Measurements from ENCODE around the gene CAPZA1. TPM values are rescaled to one million over a fixed set of nuclear protein-coding genes. Genes with fewer than 3 reads are reported as not detected.

CAPZA1 gene
- total RNA-seq, 1 experiment from 2014 or later: 97.5 TPM

- H3K9me3 Mint-ChIP-seq: no peaks in the 10 kb centered on the region
- H3K27ac Mint-ChIP-seq: no peak overlapping the region
- POLR2A ChIA-PET: interaction anchor here (0.6 to 0.7 kb wide), 3 partner anchors 33 to 1759 kb away, joined by 3 read pairs; partner anchors contain the start of gene MOV10
- H3K4me3 Mint-ChIP-seq: peak overlapping the region; percentile 69
- H3K4me1 Mint-ChIP-seq: peaks cover 63% of the 10 kb centered on the region
- TF ChIP-seq NFYB (CRISPR knock-in tag; conservative IDR thresholded peaks at IDR 0.05; ENCODE audit: low read depth) (no peak), RORB (CRISPR knock-in tag; IDR thresholded peaks at IDR 0.05) (no peak), NR3C1 (CRISPR knock-in tag; conservative IDR thresholded peaks at IDR 0.05; ENCODE audit: low read depth) (no peak), CREB1 (CRISPR knock-in tag; IDR thresholded peaks at IDR 0.05) (no peak), ZBTB21 (CRISPR knock-in tag; IDR thresholded peaks at IDR 0.05; ENCODE audit: borderline replicate concordance) (no peak), ZNF423 (CRISPR knock-in tag; IDR thresholded peaks at IDR 0.05) (no peak), FOXP1 (CRISPR knock-in tag; IDR thresholded peaks at IDR 0.05; ENCODE audit: borderline replicate concordance) (no peak), ESRRA (CRISPR knock-in tag; IDR thresholded peaks at IDR 0.05; ENCODE audit: borderline replicate concordance) (no peak), JUN (CRISPR knock-in tag; IDR thresholded peaks at IDR 0.05) (no peak), ZNF317 (CRISPR knock-in tag; IDR thresholded peaks at IDR 0.05; ENCODE audit: borderline replicate concordance, low read depth) (no peak), OVOL2 (CRISPR knock-in tag; IDR thresholded peaks at IDR 0.05; ENCODE audit: borderline replicate concordance) (no peak)
- TF ChIP-seq, protein P1, sequence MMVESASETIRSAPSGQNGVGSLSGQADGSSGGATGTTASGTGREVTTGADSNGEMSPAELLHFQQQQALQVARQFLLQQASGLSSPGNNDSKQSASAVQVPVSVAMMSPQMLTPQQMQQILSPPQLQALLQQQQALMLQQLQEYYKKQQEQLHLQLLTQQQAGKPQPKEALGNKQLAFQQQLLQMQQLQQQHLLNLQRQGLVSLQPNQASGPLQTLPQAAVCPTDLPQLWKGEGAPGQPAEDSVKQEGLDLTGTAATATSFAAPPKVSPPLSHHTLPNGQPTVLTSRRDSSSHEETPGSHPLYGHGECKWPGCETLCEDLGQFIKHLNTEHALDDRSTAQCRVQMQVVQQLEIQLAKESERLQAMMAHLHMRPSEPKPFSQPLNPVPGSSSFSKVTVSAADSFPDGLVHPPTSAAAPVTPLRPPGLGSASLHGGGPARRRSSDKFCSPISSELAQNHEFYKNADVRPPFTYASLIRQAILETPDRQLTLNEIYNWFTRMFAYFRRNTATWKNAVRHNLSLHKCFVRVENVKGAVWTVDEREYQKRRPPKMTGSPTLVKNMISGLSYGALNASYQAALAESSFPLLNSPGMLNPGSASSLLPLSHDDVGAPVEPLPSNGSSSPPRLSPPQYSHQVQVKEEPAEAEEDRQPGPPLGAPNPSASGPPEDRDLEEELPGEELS (CRISPR knock-in tag; IDR thresholded peaks at IDR 0.05): no peak
- ATAC-seq (no peak), DNase-seq (ENCODE audit: low spot score) (no peak)
- peaks cover 4% of the 10 kb centered on the region for H3K36me3 Mint-ChIP-seq
- peaks cover 13% of the 10 kb centered on the region for H3K27me3 Mint-ChIP-seq (ENCODE audit: low read depth)
- CTCF ChIA-PET: interaction anchor here (0.9 to 2.8 kb wide), 9 partner anchors 8 to 317 kb away, joined by 3 to 15 read pairs (median 4); partner anchors contain the start of genes CAPZA1, CTTNBP2NL, MOV10 and ST7L
Measured at GRCh38 chr1:112708002-112708448, 88.4 kb downstream of the CAPZA1 start.

DNA sequence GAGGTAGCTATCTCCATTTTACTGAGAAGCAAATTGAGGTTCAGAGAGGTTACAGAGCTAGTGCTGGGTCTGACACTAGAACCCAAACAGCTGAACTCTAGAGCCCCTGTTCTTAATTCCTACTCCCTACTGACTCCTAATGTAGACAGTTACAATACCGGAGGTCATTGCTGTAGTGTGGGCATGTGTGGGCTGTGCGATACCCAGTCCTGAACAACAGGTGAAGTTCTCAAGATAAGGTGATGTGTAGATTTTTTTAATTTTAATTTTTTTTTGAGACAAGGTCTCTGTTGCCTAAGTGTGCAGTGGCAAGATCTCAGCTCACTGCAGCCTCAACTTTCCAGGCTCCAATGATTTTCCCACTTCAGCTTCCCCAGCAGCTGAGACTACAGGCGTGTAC lies 88.9 kb downstream of the CAPZA1 start:
- ChIA-PET CTCF (interaction anchor here (0.9 to 2.8 kb wide), 7 partner anchors 8 to 318 kb away, joined by 3 to 15 read pairs (median 4); partner anchors contain the start of gene MOV10), POLR2A (interaction anchor here (0.6 kb wide), 1 partner anchor 1759 kb away, joined by 3 read pairs; no protein-coding TSS in a partner anchor)
- Mint-ChIP-seq H3K9me3 (no peaks in the 10 kb centered on the region), H3K36me3 (peaks cover 4% of the 10 kb centered on the region), H3K4me3 (no peak overlapping the region; the same call in 1 of the 2 replicates), H3K4me1 (peaks cover 64% of the 10 kb centered on the region), H3K27me3 (ENCODE audit: low read depth) (peaks cover 14% of the 10 kb centered on the region), H3K27ac (no peak overlapping the region)
- DNase-seq (ENCODE audit: low spot score) (no peak), ATAC-seq (no peak)
- TF ChIP-seq, protein P2, sequence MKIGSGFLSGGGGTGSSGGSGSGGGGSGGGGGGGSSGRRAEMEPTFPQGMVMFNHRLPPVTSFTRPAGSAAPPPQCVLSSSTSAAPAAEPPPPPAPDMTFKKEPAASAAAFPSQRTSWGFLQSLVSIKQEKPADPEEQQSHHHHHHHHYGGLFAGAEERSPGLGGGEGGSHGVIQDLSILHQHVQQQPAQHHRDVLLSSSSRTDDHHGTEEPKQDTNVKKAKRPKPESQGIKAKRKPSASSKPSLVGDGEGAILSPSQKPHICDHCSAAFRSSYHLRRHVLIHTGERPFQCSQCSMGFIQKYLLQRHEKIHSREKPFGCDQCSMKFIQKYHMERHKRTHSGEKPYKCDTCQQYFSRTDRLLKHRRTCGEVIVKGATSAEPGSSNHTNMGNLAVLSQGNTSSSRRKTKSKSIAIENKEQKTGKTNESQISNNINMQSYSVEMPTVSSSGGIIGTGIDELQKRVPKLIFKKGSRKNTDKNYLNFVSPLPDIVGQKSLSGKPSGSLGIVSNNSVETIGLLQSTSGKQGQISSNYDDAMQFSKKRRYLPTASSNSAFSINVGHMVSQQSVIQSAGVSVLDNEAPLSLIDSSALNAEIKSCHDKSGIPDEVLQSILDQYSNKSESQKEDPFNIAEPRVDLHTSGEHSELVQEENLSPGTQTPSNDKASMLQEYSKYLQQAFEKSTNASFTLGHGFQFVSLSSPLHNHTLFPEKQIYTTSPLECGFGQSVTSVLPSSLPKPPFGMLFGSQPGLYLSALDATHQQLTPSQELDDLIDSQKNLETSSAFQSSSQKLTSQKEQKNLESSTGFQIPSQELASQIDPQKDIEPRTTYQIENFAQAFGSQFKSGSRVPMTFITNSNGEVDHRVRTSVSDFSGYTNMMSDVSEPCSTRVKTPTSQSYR (CRISPR knock-in tag; IDR thresholded peaks at IDR 0.05): no peak
- TF ChIP-seq ESRRA (CRISPR knock-in tag; IDR thresholded peaks at IDR 0.05; ENCODE audit: borderline replicate concordance) (no peak), JUN (CRISPR knock-in tag; IDR thresholded peaks at IDR 0.05) (no peak), CREB1 (CRISPR knock-in tag; IDR thresholded peaks at IDR 0.05) (no peak), ZNF425 (CRISPR knock-in tag; conservative IDR thresholded peaks at IDR 0.05) (no peak), ZNF396 (CRISPR knock-in tag; IDR thresholded peaks at IDR 0.05; ENCODE audit: borderline replicate concordance) (no peak), SMAD3 (CRISPR knock-in tag; IDR thresholded peaks at IDR 0.05; ENCODE audit: borderline replicate concordance) (no peak), ZNF671 (CRISPR knock-in tag; IDR thresholded peaks at IDR 0.05) (no peak)
- TF ChIP-seq, protein P3, sequence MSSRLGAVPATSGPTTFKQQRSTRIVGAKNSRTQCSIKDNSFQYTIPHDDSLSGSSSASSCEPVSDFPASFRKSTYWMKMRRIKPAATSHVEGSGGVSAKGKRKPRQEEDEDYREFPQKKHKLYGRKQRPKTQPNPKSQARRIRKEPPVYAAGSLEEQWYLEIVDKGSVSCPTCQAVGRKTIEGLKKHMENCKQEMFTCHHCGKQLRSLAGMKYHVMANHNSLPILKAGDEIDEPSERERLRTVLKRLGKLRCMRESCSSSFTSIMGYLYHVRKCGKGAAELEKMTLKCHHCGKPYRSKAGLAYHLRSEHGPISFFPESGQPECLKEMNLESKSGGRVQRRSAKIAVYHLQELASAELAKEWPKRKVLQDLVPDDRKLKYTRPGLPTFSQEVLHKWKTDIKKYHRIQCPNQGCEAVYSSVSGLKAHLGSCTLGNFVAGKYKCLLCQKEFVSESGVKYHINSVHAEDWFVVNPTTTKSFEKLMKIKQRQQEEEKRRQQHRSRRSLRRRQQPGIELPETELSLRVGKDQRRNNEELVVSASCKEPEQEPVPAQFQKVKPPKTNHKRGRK (CRISPR knock-in tag; IDR thresholded peaks at IDR 0.05; ENCODE audit: borderline replicate concordance): no peak
- TF ChIP-seq, protein P4, sequence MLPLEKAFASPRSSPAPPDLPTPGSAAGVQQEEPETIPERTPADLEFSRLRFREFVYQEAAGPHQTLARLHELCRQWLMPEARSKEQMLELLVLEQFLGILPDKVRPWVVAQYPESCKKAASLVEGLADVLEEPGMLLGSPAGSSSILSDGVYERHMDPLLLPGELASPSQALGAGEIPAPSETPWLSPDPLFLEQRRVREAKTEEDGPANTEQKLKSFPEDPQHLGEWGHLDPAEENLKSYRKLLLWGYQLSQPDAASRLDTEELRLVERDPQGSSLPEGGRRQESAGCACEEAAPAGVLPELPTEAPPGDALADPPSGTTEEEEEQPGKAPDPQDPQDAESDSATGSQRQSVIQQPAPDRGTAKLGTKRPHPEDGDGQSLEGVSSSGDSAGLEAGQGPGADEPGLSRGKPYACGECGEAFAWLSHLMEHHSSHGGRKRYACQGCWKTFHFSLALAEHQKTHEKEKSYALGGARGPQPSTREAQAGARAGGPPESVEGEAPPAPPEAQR (CRISPR knock-in tag; IDR thresholded peaks at IDR 0.05): no peak
- TF ChIP-seq, protein P5, sequence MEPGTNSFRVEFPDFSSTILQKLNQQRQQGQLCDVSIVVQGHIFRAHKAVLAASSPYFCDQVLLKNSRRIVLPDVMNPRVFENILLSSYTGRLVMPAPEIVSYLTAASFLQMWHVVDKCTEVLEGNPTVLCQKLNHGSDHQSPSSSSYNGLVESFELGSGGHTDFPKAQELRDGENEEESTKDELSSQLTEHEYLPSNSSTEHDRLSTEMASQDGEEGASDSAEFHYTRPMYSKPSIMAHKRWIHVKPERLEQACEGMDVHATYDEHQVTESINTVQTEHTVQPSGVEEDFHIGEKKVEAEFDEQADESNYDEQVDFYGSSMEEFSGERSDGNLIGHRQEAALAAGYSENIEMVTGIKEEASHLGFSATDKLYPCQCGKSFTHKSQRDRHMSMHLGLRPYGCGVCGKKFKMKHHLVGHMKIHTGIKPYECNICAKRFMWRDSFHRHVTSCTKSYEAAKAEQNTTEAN (CRISPR knock-in tag; IDR thresholded peaks at IDR 0.05): no peak
- TF ChIP-seq, protein P6, sequence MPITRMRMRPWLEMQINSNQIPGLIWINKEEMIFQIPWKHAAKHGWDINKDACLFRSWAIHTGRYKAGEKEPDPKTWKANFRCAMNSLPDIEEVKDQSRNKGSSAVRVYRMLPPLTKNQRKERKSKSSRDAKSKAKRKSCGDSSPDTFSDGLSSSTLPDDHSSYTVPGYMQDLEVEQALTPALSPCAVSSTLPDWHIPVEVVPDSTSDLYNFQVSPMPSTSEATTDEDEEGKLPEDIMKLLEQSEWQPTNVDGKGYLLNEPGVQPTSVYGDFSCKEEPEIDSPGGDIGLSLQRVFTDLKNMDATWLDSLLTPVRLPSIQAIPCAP (CRISPR knock-in tag; IDR thresholded peaks at IDR 0.05): no peak
